GM19193 (cell line): Measurements from ENCODE around the gene BMI1.

Experiments
- POLR2A ChIP-seq: IDR thresholded peaks from 4 replicates; pipeline ENCODE4 v1.6.1; 2011; ENCODE audit not compliant: insufficient read depth, insufficient read length; ENCODE audit errors: extremely low read depth

The BMI1 gene

GRCh38 chr10:22316286-22317075 lies 4.4 kb upstream of the BMI1 start, which contains the start of gene COMMD3:
Gene COMMD3, plus strand, starts transcription at chr10:22316388. Its CDS starts 30 bp downstream, at chr10:22316418.
- peak; percentile 93 for TF ChIP-seq POLR2A

- TF ChIP-seq POLR2A, result no peak
These were observed 3.9 kb upstream of the BMI1 start for GRCh38 chr10:22317076-22317370.

GRCh38 chr10:22317771-22318565 lies 2.9 kb upstream of the BMI1 start:
- no peak for TF ChIP-seq POLR2A

DNA sequence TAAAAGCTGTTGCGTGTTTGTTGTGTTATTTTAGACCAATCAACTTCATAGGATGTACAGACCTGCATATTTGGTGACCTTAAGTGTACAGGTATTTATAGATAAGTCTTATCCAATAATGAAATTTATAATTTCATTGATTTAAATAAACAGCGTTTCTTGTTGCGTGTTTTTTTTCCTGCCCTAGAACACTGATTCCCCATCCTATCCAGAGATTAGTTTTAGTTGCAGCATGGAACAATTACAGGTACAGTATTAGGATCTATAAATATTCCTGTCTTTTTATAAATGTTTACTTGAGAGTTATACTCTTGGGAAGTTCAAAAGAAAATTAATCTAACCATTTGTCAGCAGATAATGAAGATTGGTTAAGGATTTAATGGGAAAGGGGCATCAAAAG lies 2.1 kb upstream of the BMI1 start:
- no peak for TF ChIP-seq POLR2A

DNA sequence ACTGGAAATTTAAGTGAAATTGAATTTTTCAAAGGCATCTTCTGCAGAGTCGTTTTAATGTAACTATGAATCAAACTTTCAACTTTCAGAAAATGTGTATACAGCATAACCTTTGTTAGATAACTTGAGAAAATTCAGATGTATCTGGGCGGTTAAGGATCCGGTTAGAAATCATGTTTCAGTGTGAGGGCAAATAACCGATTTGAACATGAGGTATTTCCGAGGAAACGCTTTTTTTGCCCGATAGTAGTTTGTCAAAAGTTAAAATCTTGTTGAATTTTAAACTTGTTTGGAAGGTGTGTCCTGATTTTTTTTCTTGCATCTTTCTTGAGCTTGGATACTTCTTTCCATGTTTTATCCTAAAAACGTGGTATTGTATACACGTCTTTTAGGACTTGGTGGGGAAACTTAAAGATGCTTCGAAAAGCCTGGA lies 1.3 kb upstream of the BMI1 start:
- no peak for TF ChIP-seq POLR2A

- no peak for TF ChIP-seq POLR2A
These were observed 830 bp upstream of the BMI1 start for GRCh38 chr10:22319980-22320558.

GRCh38 chr10:22321156-22321923 lies 441 bp downstream of the BMI1 start:
- peak; percentile 60 for TF ChIP-seq POLR2A

DNA sequence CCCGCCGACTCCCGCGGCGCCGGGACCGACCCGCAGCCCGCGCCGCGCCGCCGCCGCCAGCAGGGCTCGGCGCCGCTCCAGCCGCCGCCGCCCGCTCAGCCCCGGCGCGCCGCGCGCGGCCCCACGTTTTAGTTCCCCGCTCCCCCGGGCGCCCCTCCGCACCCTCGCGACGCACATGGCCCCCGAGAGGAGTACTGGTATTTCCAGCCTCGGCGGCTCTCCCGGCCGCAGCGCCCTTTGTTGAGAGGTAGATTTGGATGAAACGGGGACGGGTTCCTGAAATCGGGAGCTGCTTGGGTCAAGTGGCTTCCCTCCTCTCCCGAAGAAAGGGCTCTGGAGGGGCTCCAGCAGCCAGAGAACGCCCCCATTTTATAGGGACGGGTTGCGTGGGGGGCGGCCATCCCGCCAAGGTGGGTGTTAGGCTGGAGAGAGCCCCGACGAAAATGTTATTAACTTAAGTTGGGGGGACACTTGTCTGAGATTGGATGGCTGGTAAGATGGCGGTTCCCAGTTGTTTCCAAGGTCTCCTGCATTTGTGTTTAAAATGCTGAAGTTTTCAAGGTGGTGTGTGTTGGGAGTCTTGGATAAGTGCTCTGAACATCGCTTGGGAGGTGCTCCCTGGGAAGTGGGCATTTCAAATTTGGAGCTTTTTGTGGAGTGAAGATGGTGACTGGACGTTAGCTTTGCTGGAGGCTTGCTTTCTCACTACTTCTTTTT lies 1.2 kb downstream of the BMI1 start:
- no peak for TF ChIP-seq POLR2A

GRCh38 chr10:22322641-22323160 lies 1.8 kb downstream of the BMI1 start:
- no peak for TF ChIP-seq POLR2A

DNA sequence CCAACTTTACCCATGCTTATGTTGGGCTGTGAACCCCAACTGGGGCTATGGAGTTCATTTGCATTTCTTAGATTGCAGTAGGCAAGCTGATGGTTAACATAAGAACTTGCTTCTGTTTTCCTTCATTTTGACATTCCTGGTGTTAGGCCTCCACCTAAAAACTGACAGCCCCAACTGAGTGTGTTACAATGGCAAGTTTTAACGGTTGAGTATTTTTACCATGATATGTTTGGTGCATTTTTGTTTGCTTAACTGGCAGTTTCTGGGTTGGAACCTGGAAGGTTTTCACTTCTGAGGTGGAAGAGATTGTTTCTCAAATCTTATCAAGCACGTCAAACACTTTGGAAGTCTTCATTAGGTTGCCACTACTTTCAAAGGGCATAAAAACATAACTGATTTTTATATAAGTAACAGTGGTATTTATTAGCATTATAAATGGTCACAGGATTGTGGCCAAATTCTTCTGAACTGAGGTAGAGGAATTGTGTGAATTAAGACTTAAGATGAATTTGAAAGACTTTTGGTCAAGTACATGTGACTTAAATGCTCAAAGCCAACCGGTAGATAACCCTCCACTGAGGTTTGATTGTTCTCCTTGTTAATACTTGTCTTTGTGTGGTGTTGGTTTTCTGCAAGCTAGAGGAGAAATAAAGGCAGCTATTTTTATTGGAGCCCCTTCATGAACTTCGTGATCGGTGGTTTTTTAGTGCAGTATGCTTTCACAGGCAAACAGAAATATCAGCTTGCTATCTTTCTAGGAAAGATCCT lies 2.8 kb downstream of the BMI1 start:
- no peak for TF ChIP-seq POLR2A

DNA sequence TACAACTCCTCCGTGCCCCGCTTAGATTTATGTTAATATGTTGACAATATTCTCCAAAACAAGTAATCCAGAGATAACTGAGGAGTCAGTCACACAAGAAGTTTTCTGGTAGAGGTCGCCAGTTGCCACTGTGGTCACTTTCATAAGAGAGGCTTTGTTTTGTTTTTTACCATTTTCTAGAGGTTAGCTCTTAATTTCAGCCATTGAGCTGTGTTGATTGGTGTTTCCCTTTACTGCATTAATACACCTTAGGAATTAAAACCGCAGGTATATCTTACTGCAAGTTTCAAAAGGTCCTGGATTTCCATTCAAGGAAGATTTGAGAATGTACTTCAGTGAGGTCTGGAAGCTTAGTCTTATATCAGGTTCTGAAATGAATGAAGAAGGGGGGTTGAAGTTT lies 3.5 kb downstream of the BMI1 start:
- TF ChIP-seq POLR2A, result no peak

DNA sequence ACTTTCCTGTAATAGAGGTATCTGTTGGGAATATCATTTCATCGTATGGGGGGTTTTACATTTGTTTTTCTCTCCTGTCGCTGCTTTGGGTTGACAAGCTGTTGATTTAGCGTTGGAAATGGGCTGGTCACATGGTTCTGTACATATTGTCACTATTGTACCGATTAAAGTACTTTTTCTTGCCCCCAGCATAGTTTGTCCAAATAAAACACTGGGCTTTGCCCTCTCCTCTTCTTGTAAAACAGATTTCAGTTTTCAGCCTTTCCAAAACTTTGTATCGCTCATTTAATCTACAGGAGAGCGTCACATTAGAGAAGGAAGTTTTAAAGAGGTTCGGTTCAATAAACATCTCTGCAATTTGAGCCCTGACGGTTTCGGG lies 4.0 kb downstream of the BMI1 start:
- TF ChIP-seq POLR2A, result no peak

- TF ChIP-seq POLR2A, result no peak
These were observed 4.6 kb downstream of the BMI1 start for GRCh38 chr10:22325272-22326144.

DNA sequence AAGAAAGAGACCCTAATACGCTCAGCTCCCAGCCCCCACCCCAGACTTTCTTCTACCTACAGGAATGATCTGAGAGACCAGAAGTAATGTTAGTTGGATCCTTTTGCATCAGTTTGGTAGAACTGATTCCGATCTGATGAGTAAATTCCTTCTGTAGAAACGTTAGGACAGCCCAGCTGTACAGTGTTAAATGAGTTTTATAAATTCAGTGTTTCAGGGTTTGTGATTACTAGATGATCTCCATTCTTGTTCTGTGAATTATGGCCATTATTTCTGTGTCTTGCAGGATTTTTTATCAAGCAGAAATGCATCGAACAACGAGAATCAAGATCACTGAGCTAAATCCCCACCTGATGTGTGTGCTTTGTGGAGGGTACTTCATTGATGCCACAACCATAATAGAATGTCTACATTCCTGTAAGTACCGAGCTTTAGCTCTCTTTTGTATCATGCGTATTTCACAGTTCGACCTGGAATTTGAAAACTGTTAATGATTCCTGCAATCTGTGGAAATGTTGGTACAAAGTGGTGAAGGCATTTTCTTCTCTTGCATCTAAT lies 5.3 kb downstream of the BMI1 start:
- TF ChIP-seq POLR2A, result no peak
